Measurements from ENCODE around the gene TNFAIP8L3.
A peak's percentile ranks its signal among the peaks of the same experiment; 100 is the strongest.

TNFAIP8L3 gene

DNA sequence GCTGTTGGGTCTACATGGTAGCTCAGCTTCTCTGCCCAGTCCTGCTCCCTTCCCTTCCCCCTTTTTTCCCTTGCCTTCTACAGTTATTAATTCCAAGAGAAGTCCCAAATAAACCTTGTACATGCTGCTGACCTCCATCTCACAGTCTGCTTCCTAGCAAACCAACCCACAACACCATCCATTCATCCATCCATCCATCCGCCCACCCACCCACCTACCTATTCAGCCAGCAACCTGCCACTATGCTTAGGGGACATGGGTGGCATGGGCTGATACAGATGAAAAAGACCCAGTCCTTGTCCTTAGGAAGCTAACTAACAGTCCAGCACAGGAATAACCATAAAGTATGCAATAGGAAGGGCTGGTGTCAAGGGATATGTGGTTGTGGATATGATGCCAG is 5.7 kb downstream of the TNFAIP8L3 start:
- DNase-seq = no peak

GRCh38 chr15:51088585-51088984 is 6.1 kb downstream of the TNFAIP8L3 start:
- DNase-seq = no peak

DNA sequence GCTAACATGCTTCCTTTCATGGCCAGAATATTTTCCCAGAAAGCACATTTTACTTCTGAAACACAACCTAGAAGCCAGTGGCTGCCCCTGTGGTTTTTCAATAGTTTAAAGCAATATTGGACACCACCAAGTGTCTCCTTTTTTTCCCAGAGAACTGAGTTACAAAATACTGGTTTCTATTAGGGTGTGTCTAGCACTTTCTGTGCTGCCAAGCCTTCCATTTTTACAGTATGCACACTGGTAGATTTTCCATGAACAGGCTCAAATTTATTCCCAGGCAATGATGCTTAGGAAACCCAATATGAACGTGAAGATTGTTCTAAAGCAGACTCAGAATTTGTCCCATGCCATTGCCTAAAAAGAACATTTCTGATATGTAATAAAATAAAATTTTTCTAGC is 7.2 kb downstream of the TNFAIP8L3 start:
- no peak for DNase-seq

GRCh38 chr15:51086409-51086808 is 8.3 kb downstream of the TNFAIP8L3 start:
- DNase-seq = no peak

GRCh38 chr15:51085764-51086163 is 8.9 kb downstream of the TNFAIP8L3 start:
- no peak for DNase-seq

DNA sequence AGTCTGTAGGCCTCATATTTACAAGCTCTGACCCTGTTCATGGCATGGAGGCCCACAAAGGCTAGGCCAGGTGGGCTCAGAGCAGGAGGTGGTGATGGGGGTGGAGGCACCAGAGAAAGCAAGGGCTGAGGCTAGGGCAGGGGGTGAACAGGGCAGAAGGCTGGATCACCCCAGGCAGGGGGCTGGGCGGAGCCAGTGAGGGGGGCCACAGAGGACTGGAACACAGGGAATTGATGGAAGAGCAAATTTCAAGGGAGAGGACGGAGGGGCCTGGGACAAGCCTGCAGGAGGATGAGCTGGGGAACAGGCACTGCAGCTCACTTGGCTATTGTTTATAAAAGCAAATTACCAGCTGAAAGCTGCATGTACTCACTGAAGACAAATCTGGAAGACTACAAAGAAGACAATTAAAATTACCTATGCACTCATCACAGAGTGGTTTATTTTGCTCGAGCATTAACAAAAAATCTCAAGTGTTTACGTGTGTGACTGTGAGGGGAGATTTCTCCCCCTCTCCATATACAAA is 11.0 kb downstream of the TNFAIP8L3 start:
- DNase-seq = no peak

GRCh38 chr15:51082246-51082645 is 12.5 kb downstream of the TNFAIP8L3 start:
- no peak for DNase-seq

DNA sequence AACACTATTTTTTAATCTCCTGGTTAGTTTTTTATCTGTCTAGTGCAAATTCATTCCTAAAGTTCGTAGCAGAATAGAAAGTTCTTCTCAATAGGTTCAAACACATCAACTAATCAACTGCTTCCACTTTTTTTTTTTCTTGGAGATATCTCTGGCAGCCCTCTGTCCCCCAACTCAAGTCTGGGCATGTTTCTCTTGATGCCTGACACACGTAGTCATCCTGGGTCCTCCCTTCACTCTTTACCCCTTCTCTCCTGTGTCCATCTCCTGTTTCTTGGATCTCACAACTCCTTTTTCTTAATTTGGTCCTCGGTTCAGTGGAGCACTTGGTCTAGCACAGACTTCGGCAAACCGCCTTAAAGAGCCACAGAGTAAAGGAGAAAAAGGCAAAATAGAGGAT is 14.4 kb downstream of the TNFAIP8L3 start:
- DNase-seq = no peak

DNA sequence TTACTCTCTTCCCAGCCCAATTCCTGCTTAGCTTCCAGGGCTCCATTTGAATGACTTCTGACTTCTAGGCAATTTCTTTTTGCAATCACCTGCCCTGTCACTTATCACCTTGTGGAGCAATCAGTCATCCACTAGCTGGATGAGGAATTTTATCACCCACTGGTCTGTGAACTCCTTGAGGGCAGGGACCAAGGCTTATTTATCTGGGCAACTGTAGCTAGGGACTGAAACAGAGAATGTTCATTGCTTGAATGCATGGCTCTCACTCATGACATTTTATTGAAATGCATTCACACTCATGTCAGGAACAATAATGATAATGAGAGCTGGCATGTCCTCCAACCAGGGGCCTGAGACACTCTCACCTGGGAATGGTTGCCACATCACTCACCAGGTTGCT is 15.5 kb downstream of the TNFAIP8L3 start:
- no peak for DNase-seq

- DNase-seq = peak; percentile 85
Observed at GRCh38 chr15:51077221-51078153, 17.2 kb downstream of the TNFAIP8L3 start.

- no peak for DNase-seq
Observed at GRCh38 chr15:51076524-51077220, 18.0 kb downstream of the TNFAIP8L3 start.

DNA sequence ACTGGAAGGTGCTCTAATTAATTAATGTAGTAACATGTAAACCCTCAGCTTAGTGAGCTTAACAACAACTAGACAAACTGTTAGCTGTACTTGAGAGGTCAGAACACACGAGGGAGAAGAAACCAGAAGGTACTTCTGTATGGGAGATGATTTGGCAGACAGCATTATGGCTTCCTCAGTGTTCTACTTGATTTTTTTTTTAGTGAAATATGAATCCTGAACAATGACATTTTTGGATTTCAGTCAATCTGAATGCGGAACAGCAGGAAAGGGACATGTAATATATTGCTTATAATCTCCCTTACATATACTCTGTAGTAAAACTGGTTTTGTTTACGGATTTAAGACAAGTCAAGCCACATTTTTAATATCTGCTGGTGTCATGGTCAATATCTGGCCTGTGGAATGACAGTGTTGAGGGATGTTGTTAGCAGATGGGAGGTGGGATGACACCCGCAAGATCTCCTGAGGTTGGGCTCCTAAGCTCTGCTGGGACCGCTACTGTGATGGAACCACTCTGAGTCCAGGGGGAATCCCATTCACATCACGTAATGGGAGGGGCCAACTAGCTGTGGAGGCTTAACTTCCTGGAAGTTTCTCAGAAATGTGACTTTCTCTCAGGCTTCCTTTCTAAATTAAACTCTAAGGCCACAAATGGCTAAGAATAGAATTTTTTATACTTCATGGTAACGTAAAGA is 18.7 kb downstream of the TNFAIP8L3 start:
- DNase-seq = no peak

DNA sequence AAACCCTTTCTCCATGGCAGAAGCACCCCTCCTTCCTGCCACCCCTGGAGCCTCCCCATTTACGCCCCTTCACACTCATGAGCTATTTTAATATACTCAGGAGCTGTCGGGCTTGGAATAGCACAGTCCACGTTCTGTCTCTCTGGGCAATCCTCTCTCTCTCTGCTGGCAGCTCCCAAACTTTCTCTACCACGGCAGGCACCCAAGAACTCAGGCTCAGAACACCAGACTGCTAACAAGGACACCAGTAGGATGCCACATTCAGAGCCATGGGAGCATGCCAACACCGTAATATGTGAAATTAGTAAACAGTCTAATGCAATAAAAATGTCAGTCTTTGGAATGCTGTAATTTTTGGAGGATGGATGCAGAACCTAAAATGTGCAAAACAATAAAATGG is 19.3 kb downstream of the TNFAIP8L3 start:
- DNase-seq = no peak

GRCh38 chr15:51074926-51075325 is 19.8 kb downstream of the TNFAIP8L3 start:
- DNase-seq = no peak

- DNase-seq = no peak
Observed at GRCh38 chr15:51071578-51071977, 23.1 kb downstream of the TNFAIP8L3 start.

DNA sequence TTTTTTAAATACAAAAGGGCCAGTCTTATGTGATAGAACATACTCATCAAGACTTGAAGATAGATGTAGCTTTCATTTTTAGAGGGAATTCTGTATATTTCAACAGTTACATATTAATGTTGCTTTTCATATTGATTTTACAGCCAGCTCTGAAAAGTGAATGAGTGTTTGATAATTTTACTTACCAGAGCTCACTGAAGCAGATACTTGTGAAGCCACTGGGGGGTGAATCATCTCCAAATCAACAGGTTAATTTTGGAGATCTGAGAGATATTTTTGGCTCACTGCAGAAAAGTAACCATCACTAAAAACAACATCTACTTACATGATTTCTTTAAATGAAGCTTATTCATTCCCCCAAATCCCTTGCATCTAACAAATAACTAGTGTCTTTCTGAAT is 24.7 kb downstream of the TNFAIP8L3 start:
- no peak for DNase-seq

- DNase-seq = peak; percentile 47
Observed at GRCh38 chr15:51067510-51067909, 27.2 kb downstream of the TNFAIP8L3 start.

- DNase-seq = no peak
Observed at GRCh38 chr15:51065781-51066180, 28.9 kb downstream of the TNFAIP8L3 start.

- DNase-seq = no peak
Observed at GRCh38 chr15:51065261-51065660, 29.4 kb downstream of the TNFAIP8L3 start.

GRCh38 chr15:51062736-51063135 is 32.0 kb downstream of the TNFAIP8L3 start:
- no peak for DNase-seq

GRCh38 chr15:51060030-51060673 is 34.6 kb downstream of the TNFAIP8L3 start:
- DNase-seq = peak; percentile 17

DNA sequence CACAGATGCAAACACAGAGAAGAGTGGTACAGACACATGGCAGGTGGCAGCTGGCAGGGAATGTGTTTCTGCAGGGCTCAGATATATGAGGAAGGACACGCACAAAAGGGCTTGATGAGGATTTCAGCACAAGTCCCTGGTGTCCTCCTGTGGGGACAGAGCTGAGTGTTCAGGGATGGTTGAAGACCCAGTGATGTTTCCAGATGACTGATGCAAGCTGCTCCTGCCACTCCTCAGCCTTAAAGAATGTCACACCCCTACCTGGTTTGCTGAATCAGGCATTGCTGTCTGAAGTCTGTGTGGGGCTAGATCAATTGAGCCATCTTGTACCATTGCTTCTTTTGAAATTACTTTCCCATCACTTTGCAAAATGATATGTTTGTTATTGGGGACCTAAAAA is 40.2 kb downstream of the TNFAIP8L3 start:
- DNase-seq = no peak

DNA sequence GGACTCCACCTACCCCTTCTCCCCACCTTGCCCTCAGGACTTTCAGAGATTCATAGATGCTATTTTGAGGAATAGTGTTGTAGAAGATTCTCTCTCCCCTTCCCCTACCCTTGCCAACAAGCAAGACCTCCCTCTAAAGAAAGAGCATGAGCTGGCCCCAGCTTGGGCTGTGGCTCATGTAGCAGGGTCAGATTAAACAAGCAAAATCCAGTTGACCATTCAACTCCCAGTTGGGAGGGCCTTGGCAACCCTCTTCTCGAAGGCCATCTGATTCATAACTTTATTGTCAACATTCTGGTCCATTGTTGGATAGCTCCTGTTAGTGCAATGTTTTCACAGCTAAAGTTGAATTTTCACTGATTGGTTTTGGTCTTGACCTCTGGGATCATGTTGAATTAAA is 41.1 kb downstream of the TNFAIP8L3 start:
- no peak for DNase-seq
